CD4-positive, alpha-beta T cell treated with Interleukin-4 for 1 hour (primary cell): ENCODE measurements around the gene RPS8.
"Not testable (repeated sequence)": the region's sequence is repeated elsewhere in the genome, so short reads cannot be mapped to it uniquely, and the experiment has no call there.

Source experiments
- DNase-seq, 2 donors: peaks; one replicate each; pipeline ENCODE4 v3.0.0-alpha.2; 2020 to 2022

Gene RPS8

DNA sequence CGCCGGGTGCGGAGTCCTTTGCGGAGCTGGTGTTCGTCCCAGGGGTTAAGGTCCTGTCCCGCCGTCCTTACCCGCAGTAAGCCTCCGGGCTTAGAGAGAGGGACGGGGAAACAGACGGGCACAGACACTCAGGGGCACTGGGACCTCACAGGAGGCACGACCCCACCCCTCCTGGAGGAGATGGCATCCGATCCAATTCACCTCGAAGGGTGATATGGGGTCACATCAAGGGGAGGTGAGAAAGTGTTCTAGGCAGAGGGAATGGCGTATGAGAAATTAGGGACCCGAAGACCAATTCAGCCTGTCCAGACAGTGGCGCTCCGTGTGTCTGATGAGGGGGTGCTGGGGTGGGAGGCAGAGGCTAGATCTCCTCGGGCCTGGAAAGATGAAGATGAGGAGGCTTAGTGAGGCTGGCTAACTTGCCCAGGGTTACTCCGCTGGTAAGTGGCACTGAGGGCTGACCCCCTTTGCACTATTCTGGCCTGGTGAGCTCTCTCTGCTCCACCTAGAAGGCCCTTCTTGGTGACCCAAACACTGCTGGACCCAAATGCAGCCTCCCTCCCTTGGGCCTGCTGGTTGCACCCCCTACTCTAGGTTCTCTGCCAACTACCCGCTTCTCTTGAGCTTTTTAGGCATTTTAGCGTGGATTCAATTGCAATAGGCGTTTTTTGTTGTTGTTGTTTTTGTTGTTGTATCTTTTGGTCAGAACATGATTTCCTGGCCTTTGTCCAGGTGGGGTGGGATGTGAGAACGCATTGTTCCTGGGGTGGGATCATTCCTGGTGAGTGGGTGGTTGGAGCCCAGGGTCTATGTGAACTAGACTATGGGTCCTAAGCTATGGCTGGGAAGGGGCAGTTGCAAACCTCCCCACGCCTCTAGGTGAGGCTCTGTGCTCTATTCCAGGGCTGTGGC lies 45.2 kb downstream of the RPS8 start:
- no peak for DNase-seq

DNA sequence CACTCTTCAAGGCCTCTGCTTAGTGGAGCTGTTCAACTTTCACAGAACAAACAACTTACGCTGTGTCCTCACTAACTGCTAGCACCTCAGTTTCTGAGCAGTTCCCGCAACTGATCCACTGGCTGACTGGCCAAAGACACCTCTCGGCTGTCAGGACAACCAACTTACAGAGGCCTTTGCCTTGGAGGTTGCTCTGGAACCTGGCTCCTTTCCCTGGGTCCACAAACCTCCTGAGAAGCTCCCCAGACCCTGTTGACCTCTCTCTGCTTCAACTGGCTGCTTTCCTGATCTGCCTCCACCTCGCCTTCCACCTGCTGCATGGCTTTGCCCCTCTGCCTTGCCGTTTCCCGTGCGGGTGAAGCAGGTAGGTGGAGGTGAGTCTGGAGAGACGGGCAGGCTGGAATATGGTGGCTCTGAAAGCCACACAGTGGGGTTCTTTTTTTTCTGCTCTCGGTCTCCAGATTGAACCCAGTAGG lies 45.9 kb downstream of the RPS8 start:
- no peak for DNase-seq

DNA sequence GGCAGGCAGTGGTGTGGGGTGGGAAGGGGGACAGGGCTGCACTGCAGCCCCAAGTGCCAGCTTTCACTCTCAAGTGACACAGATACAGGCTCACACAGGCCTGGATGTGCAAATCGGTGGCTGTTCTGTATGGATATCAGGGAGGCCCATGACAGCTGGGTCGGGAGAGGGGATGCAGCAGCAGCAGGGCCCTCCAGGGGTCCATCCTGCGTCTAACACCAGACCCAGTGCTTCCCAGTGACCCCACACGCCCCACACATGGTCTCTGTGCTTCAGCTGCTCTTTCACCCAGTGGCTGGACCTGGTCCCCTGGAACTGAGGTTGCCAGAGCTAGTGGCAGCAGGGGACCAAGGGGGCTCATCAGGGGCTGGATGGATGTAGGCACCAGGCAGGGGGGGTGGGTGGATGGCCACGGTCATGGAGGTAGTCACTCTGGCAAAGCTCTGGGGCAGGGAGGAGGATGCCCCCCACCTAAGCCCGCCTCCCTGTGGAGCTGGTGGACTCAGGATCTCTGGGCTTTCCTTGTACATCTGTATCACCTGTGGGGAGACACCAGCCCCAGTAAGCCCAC lies 46.9 kb downstream of the RPS8 start:
- no peak for DNase-seq

DNA sequence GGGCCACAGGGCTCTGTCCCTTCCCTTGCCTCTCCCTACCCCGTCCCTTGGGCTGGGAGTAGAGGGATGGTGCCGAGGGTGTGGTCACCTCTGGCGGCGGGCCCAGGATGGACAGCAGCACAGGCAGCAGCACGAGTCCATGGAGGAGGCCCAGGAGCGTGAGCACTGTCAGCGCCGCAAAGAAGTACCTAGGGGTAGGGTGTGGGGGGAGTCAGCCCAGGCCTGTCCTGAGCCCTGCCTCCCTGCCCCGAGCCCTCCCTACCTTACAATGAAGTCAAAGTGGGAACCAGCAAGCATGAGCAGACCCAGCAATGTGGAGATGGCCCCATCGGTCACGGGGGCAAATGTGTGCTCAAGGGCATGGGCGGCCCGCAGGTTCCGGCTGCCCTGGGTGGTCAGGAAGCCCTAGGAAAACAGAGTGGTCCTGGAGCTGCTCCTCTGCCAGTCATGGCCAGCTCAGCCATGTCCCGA lies 47.7 kb downstream of the RPS8 start:
- DNase-seq, result no peak

DNA sequence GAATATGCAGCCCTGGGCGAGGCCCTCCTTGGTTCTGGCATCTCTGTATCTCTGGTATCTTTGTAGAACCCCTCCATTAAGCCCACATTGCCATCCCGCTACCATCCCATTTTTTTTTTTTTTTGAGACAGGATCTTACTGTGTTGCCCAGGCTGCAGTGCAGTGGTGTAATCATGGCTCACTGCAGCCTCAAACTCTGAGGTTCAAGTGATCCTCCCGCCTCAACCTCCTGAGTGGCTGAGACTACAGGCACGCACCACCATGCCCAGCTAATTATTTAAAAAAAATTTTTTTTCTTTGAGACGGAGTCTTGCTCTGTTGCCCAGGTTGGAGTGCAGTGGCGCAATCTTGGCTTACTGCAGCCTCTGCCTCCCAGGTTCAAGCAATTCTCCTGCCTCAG lies 49.1 kb downstream of the RPS8 start:
- not testable (repeated sequence) for DNase-seq

DNA sequence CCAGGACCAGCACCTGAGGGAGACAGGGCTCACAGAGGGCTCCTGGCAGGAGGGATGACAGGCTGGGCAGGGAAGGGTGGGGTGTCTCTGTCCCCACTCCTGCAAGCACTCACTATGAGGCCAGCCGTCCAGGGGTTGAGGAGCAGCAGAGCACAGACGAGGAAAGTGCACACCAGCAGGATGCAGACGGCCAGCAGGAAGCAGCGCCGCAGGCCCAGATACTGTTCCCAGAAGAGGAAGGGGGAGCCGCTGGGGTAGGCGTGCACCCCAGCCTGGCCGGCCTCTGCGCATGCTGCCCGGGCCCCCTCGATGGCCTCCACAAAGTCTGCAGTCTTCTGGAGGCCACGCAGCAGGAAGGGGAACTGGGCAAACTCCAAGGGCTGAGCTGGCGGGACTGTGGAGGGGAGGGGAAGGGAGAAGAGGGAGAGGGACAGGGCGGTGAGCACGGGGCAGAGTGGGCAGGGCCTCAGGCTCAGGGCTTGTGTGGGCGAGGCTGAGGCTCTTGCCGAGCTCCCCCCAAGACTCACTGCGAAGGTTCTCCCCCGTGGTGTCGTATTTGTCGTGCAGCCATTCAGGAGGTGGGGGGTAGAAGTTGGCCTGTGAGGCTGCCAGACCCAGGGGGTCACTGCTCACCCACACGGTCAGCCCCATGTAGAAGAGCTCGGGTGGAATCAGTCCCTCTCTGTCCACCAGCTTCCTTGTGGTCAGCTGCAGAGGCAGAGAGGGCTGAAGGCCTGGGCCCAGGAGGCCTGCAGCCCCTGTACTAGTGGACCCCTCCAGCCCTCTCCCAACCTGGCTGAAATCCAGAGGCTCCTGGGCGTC lies 51.2 kb downstream of the RPS8 start:
- DNase-seq, result peak; percentile 14 to 62

GRCh38 chr1:44827197-44828002 lies 52.1 kb downstream of the RPS8 start:
- no peak for DNase-seq

GRCh38 chr1:44828003-44828651 lies 52.8 kb downstream of the RPS8 start:
- DNase-seq, result no peak
